HG02623 (cell line): ENCODE measurements around the gene ASTL.
"Not testable (repeated sequence)": the region's sequence is repeated elsewhere in the genome, so short reads cannot be mapped to it uniquely, and the experiment has no call there.

ENCODE experiments used
- ATAC-seq: cut with Tn5 transposase; IDR thresholded peaks from one replicate; pipeline ENCODE4 v1.9.1; 2021; ENCODE audit warnings: moderate library complexity; ENCODE audit not compliant: unreplicated experiment

ASTL gene

DNA sequence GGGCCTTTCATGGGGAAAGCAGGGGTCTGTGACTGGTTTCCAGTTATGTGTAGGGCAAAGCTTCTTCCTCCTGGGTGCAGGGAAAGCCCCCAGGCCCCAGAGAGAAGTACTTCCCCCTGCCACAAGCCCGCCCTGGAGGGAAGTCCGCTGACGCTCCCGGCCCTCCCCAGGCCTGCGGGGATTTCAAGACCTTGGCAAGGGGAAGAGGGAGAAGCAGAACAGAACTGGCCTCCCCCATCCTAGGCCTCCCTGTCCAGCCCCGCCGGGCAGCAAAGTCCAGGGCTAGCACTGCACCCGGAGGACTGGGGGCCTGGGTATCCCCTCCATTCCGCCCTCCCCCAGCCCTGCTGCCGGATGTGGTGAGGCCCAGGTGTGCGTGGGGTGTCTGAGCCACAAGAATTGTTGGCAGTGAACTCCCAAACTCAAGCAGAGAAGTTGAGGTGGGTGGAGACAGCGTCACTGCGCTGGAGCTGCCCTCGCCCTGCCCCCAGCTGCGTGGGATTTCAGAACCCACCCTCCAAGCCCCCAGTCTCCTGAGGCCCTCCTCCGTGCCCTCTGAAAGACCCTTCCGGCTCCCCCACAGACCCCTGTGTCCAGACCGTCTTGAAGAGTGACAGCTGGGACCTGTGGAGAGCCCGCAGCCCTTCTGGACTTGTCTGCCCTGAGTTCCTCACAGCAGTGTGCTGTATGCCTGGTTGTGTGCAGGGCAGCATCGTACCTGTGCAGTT, 8.0 kb upstream of the ASTL start:
- ATAC-seq = peak; percentile 26

DNA sequence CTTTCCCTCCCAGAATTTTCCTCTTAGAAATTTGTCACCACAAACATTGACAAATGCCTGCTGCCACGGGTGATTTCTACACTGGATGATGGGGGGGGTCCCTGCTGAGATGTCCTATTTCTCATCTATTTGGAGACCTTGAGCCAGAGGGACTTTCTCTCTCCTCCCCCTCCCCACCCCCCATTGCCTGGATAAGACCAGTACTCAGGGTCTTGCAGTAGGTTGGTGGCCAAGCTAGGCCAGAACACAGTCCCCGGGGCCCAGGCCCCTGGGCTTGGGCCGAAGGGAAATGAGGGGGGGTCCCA, 7.5 kb upstream of the ASTL start:
- no peak for ATAC-seq

DNA sequence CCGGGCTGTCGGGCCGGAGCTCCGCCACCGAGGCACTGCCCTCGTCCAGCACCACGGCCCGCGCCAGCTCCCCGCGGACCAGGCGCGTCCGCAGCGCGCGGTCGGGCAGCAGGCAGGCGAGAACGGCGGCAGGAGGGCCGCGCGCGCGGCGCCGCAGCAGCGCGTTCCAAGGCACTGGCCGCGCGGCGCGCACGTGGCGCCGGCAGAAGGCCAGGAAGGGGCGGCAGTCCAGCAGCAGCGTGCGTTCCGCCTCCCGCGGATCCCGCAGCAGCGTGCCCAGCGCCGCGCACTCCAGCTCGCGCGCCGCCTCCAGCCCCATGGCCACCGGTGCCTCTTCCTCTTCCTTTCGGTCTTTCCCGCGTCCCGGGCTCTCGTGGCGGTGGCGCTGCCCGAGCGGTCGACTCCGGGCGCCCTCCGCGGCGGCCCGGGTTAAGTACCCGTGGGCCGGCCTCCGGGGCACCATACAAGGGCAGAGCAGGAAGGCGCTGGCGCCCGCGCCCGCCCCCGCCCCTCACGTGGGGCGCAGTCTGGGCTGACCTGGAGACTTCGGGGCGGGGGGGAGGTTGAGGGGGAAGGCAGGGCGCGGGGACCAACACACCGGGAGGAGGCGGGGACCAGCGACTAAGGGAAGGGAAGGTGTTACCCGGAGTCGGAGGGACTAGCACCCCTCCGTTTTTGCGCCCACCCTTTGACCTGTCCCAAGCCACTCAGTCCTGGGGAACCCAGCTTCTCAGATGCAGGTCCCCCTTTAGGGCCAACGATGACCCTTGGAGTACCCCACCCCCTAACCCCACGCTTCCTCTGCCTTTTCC, 6.9 kb upstream of the ASTL start, which contains the start of gene DUSP2:
DUSP2 (minus strand) TSS at position 405 of the 812 bp plus-strand sequence; CDS start at position 319, 86 bp downstream.
- peak; percentile 51 for ATAC-seq

DNA sequence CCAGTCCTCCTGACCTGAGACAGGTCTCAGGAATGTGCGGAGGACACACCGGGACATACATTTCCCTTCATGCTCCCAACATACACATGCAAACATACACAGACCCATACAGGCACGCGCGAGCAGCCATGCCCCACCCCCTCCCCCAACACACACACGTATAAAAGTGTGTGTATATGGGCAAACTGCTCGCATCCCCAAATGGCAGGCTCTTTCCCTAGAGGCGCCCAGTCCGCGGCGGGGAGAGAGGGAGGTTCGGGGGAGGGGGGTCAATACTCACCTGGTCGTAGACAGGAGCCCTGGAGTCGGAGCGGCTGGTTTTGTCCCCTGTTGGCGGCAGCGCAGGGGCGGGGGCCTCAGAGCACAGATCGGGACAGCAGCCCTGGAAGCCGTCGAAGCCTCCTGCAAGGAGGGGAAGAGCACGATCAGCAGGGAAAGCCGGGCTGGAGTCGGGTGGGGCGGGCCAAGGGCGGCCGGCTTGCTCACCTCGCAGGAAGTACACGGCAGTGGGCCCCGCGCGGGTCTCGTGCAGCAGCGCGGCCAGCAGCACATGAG, 6.3 kb upstream of the ASTL start:
- ATAC-seq = peak; percentile 4

DNA sequence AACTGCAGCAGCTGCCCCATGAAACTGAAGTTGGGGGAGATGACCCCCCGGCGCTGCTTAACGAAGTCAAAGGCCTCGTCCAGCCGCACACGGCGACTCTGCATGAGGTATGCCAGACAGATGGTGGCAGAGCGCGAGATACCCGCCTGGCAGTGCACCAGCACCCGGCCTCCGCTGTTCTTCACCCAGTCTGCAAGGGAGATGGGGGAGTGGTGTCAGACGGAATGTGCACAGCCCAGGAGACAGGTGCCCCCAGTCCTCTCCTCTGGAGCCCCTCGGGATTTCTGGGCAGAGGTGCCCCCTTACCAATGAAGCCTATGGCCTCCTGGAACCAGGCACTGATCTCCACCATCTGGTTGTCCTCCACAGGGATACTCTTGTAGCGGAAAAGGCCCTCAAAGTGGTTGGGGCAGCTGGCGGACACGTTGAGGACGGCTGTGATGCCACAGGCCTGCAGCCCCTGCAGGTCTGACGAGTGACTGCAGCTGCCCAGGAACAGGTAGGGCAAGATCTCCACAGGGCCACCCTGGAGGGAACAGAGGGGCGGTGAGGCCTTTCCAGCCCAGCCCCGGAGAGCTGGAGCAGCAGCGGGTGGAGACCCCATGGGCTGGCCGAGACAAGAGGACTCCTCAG, 5.7 kb upstream of the ASTL start:
- ATAC-seq = no peak

DNA sequence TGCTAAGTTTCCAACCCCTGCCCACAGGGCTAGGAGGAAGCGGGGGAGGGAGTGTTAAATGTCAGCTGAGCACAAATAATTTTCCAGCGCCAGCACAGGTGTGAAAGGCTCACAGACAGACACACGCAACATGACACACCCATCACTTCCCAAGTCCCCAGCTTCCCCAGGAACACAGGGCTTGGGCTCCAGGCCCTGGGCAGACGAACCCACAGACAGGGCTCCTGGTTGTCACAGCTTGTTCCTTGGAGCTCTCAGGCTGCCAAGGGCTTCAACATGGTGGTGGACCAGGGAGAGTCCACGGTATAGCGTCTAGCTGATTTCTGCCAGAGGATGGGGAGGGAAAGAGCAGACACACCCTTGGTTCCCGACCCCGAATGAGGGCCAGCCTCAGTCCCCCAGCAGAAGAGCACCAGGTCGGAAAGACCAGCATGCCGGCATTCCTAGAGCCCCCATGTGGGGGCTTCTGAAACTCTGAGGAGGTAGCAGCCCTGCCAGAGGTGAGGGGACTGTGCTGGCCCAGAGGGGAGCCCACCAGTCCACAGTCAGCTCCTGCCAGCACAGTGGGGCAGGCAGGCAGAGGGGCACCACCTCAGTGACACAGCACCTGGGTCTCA, 5.0 kb upstream of the ASTL start:
- no peak for ATAC-seq

DNA sequence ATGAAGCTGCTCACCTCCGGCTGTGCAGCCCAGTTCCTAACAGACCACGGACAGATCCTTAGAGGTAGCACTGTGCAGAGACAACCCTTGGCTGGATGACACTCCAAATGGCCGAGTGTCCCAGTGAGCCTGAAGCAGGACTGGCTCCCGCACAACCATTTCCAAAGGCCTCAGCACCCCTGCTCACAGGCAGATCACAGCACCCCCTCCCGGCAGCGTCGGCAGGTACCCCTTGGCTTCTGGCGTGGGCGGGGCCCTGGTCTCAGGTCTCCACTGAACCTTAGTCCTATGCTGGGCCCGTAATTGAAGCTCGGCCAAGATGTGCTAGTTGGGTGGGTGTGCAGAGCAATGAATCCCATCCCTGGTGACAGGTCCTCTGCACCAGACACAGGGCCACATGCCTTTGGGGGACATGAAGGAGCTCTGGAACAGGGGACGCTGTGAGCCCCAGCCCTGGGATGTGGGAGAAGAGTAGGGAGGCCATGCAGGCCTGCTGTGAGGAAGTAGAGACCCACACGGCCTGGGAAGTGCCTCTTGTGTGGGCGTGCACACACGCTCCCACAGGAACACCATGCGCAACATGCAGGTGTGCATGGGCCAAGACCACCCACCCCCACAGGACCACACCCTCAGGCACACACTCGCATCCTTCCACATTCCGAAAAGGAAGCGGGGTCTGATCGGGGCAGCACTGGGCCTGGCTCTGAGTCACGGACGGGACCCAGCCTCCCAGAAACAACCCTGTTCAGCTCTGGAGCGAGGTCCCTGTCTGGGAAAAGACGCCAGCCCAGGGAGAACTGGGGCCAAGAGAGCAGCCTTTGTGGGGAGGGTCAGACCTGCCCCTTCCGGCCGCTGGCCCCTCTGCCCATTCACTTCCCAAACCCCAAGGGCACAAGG, 4.2 kb upstream of the ASTL start:
- ATAC-seq = no peak

DNA sequence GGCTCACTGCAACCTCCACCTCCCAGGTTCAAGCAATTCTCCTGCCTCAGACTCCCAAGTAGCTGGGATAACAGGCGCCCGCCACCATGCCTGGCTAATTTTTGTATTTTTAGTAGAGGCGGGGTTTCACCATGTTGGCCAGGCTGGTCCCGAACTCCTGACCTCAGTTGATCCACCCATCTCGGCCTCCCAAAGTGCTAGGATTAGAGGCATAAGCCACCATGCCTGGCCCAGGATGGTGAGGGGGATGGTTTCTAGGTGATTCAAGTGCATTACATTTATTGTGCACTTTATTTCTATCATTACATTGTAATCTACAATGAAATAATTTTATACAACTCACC, 3.3 kb upstream of the ASTL start:
- not testable (repeated sequence) for ATAC-seq

DNA sequence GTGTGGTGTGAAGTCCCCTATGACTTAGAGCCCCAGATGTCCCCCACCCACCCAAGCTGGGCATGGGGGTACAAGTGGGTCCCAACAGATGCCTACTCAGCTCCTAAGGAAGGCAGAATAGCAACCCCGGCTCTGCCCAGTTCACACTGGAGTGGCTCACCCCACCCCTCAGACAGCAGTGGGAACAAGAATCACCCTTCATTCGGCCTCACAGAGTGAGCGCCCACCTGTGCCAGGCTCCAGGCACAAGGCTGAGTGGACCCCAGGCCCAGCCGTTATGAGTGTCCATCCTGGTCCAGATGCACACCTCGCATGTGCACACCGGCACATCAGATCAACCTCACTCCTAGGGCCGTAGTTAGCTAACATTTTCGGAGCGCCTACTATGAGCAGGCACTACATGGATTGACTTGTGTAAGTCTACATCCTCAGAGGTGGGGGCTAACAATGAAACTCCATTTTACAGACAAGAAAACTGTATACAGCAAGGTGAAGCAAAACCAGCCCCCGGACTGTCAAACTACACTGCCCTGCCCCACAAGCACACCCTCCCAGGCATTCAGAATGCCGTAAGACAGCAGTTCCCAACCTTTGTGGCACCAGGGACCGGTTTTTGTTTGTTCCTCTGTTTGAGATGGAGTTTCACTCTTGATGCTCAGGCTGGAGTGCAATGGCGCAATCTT, 2.8 kb upstream of the ASTL start:
- no peak for ATAC-seq

DNA sequence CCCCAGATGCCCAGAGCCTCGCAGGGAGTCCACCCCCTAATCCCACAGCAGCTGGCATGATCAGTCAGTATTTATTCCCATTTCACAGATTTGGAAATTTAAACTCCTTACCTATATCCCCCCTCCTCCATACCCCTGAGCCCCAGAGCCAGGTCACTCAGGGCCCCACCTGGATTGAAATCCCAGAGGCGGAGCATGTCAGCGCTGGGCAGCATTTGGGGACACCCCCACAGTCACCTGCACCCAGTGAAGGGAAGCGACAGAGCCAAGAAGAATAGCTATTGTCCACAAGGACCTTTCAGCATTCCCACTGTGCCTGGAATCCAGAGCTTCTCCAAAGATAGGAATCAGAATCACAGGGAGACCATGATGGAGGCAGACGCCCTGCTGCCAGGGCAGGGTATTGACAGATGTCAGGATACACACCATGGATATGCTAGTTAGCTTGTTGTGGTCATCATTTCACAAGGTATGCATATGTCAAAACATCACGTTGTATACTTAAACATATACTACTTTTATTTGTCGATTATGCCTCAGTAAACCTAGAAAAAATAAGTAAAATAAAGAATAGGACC, 968 bp upstream of the ASTL start:
- ATAC-seq = no peak

DNA sequence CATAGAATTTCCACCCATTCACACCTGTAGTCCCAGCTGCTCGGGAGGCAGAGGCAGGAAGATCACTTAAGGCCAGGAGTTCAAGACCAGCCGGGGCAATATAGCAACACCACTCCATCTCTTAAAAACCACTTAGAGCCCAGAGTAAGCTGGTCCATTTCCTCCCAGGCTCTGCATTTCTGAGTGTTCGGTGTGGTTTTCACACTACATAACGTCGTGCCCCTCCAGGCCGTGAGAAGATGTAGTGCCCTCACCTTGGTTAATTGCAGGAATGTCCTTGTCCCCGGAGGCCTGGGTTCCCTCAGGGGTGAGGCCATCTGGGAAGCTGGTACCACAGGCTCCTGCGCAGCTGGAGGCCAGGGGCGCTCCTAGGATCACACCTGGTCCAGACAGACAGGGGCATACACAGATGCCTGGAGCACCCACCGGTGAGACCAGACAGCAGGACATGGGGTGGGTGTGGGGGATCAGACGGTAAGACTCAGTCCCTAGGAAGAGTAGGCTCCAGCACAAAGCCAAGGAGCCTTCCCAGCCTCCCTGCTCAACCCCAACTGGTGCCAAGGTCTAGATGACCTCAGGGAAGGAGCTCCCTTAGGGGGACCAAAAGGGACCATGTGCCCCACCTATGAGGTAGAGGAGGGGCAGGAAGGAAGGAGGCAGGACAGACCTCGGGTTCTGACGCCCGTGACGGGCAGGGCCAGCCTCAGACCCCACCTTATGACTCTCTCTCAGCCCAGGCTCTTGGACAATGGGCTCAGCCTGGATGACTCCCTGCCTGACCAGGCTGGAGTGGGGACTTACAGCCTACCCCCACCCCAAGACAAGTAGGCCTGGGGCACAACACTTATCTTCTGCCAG, 752 bp downstream of the ASTL start:
- ATAC-seq = no peak

DNA sequence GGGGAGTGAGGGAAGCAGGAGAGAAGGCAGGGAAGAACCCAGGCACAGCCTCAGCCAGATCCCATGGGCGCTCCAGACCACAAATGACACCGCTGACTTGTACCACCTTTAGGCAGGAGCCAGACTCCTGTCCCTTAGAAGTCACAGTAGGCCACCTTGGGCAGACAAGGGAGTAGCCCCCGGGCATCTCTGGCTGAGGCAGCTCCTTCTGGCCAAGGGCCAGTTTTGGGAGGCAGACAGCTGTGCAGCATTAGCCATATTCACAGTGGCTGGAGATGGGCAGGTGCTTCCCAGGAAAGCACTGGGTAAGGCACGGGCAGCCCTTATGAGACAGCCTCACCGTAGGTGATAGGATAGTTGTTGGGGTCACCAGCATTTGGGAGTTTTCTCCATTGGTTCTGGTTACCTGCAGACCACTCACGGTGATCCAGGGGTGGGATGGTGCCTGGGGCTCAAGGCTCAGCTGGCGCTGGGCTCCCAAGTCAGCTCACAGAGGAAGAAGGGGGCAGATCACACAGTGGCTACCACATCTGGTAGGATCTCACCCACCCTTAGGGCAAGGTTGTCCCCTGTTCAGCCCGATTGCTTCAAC, 2.1 kb downstream of the ASTL start:
- ATAC-seq = no peak

DNA sequence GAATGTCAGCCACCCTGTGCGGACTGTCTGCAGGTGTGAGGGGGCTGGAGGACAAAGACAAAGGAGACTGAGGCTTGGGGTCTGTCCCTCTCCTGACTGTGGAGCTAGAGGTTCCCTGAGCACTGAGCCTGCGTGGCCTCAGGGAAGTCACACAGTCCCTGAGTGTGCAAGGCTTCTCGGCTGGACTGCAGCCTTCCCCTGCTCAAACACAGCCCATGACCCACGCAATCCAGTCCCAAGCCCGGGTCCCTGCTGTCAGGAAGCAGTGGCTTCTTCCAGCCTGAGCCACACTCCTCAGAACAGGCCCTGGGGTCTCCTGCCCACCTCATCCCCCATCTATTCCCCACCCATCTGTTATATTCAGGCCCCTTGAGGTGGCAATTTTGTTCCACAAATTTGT, 2.7 kb downstream of the ASTL start:
- no peak for ATAC-seq

DNA sequence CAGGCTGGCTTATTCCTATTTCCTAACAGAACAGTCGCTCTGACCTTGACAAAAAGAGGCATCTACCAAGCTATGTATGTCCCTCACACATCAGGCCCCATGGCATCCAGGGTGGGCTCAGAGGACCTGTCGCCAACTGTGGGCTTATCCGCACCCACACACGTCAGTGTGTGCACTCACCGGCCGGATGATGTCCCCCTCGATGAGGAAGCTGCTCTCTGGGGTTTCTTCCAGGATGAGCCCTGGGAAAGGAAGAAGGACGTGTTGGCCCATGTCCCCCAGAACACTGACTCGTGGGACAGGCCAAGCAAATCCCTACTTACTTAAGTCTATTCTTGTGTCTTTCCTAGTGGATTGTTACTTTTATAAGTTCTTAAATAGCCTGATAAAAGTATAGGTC, 3.1 kb downstream of the ASTL start:
- no peak for ATAC-seq

DNA sequence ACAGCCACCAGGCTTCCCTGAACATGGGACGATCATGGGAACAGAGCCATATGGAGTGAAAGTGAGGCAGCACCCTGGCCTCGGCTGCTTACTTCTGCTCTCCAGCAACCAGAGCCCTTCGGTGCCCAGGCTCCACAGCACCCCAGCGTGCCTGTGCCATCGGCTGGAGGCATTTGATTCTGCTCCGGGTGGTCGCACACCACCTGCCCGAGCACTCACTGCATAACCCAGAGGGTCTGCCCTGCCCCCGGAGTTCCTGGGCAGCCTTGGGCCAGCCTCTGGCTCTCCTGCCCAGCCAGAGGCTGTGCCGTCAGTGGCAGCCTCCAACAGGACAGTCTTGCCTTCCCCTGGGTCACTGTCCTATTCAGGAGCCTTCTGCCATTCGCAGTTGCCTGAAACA, 3.9 kb downstream of the ASTL start:
- no peak for ATAC-seq

DNA sequence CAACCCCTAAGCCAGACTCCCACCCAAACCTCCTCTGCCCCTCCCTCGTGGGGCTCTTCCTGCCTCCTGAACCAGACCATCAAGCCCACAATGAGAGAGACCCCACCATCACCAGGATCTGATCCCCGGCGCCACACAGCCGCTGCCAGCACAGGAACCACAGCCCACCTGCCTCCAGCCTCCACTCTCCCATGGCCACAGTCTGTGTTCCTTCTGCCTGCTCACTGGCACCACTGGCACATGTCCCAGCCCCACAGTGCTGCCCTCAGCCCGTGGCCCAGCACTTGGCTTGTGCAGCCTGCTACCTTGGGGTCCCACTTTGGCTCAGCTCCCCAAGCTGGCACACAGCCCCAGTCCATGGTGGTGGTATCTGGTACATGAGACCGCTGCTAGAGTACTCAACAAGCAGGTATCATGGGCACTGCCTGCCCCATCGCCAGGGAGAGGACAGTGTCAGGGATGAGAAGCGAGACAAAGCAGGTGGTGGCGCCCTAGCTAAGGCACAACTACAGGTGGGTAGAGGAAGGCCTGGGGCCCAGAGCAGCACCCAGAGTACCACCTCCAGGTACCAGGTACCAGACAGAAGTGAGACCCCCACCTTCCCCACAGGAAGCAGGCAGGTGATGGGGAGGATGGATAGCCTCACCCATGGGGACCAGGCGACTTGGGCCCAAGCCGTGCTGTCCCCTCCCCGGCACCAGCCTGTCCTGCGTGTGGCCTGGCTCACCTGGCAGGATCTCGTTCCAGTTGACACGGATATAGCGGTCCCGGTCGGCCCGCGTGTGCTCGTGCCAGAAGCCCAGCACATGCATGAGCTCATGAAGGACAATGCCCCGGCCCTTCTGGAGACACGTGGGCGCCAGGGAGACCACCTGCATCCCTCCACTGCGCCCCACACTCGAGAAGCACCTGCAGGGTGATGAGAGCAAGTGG, 6.2 kb downstream of the ASTL start:
- no peak for ATAC-seq

DNA sequence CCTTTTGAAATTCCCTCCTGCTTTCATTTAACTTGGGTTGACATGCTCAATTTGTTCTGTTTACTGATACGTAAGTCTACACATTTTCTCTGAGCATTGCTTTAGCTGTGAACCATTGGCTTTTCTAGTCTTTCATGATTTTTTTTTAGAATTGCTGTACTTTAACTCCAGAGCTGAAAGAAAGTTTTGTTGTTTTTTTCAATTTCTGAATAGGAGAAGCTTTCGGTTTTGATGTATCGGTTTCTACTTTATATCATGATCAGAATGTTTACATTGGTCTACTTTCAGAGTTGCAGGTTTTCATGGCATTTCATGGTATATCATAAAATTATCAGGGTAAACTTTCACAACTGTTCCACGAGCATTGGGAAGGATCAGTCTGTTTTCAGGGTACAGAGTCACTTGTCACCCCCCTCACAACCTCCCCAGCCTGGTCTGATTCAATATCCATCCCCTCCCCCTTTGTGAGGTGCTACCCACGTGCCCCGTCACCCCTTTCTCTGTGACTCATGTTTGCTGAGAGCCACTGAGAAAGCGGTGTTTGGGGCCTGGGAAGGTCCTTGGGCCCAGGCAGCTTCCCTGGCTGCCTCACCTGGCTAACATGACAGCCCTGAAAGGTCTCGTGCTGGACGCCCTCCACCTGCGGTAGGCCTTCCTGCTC, 7.0 kb downstream of the ASTL start:
- ATAC-seq = no peak
